GM12878 (cell line): ENCODE measurements around the gene ARID5B. TPM values are rescaled to one million over a fixed set of nuclear protein-coding genes. Genes with fewer than 3 reads are reported as not detected.

Experiments
- BRCA1 ChIP-seq: IDR thresholded peaks from 2 replicates; pipeline ENCODE4 v1.6.1; 2011; ENCODE audit warnings: low read depth, low read length, improper control_type of control experiment
- CHD2 ChIP-seq: IDR thresholded peaks from 2 replicates; pipeline ENCODE4 v1.6.1; 2011; ENCODE audit warnings: low read depth, low read length, improper control_type of control experiment, borderline replicate concordance
- CREB1 ChIP-seq: IDR thresholded peaks from 2 replicates; pipeline ENCODE4 v1.6.1; 2012; ENCODE audit warnings: low read depth, mild to moderate bottlenecking, inconsistent platforms
- EGR1 ChIP-seq, 2 experiments: IDR thresholded peaks; 1 replicate in 1 of 2; 2 replicates in 1 of 2; pipeline ENCODE4 v1.6.1; 2011 to 2012; ENCODE audit warnings: low read depth in 2 of 2, low read length in 2 of 2, borderline replicate concordance in 1 of 2, mild to moderate bottlenecking in 1 of 2, moderate library complexity in 1 of 2
- FOXK2 ChIP-seq: fragments of 450-650 bp; IDR thresholded peaks from 2 replicates; pipeline ENCODE4 v1.6.1; 2017; ENCODE audit warnings: mild to moderate bottlenecking, moderate library complexity
- HDAC6 ChIP-seq: fragments of 200-600 bp; sonication (generic); IDR thresholded peaks from one replicate; pipeline ENCODE4 v1.8.0; 2017; ENCODE audit warnings: antibody characterized with exemption; ENCODE audit not compliant: unreplicated experiment
- IKZF1 ChIP-seq: fragments of 450-650 bp; conservative IDR thresholded peaks from 2 replicates; pipeline ENCODE4 v1.6.1; 2017; ENCODE audit warnings: antibody characterized with exemption, mild to moderate bottlenecking
- KLF5 ChIP-seq: fragments of 450-650 bp; IDR thresholded peaks from 2 replicates; pipeline ENCODE4 v1.6.1; 2014; ENCODE audit warnings: mild to moderate bottlenecking; ENCODE audit not compliant: partially characterized antibody
- MYB ChIP-seq: fragments of 150-350 bp; IDR thresholded peaks from 2 replicates; pipeline ENCODE4 v1.6.1; 2014; ENCODE audit warnings: mild to moderate bottlenecking, low read depth, low read length, borderline replicate concordance
- NR2C1 ChIP-seq: fragments of 450-650 bp; IDR thresholded peaks from 2 replicates; pipeline ENCODE4 v1.6.1; 2017; ENCODE audit warnings: antibody characterized with exemption, mild to moderate bottlenecking, moderate library complexity
- NR2C2 ChIP-seq: IDR thresholded peaks from 2 replicates; pipeline ENCODE4 v1.6.1; 2011; ENCODE audit warnings: borderline replicate concordance, low read depth; ENCODE audit not compliant: control insufficient read depth, insufficient read length
- RFX5 ChIP-seq: IDR thresholded peaks from 2 replicates; pipeline ENCODE4 v1.6.1; 2011; ENCODE audit warnings: low read depth, low read length, improper control_type of control experiment
- RUNX3 ChIP-seq: IDR thresholded peaks from 2 replicates; pipeline ENCODE4 v1.6.1; 2012; ENCODE audit warnings: low read length, inconsistent platforms
- STAT3 ChIP-seq: IDR thresholded peaks from 2 replicates; pipeline ENCODE4 v1.6.1; 2011; ENCODE audit warnings: low read depth, low read length, improper control_type of control experiment
- SUPT20H ChIP-seq: IDR thresholded peaks from 2 replicates; pipeline ENCODE4 v1.6.1; 2011; ENCODE audit warnings: low read depth, mild to moderate bottlenecking, low read length, moderate library complexity, borderline replicate concordance; ENCODE audit not compliant: control insufficient read depth
- WRNIP1 ChIP-seq: IDR thresholded peaks from 2 replicates; pipeline ENCODE4 v1.6.1; 2011; ENCODE audit warnings: low read depth, low read length, improper control_type of control experiment, borderline replicate concordance
- ZNF207 ChIP-seq: fragments of 450-650 bp; IDR thresholded peaks from 2 replicates; pipeline ENCODE4 v1.6.1; 2014; ENCODE audit warnings: antibody characterized with exemption, mild to moderate bottlenecking, borderline replicate concordance
- polyA plus RNA-seq, 11 experiments: library from polyadenylated mRNA; depleted of rRNA in 4 of 11; unstranded in 6 of 11; stranded (reverse) in 5 of 11; fragments of >200 nt; fragmentation: Nextera tagmentation in 4 of 11; fragmentation: Illumina TruSeq in 1 of 11; extraction: Ambion mirVana in 4 of 11; extraction: Trizol in 1 of 11; gene quantifications; 1 replicate in 1 of 11; 2 replicates in 10 of 11; pipeline versions ENCODE4 v1.2.1 to v1.2.3, GENCODE V29; 2011 to 2016; ENCODE audit warnings: inconsistent platforms in 2 of 11, missing spikeins in 2 of 11, low read depth in 1 of 11
- total RNA-seq, 4 experiments: library from RNA; depleted of rRNA in 3 of 4; stranded (reverse); fragments of >200 nt in 3 of 4; fragmentation: Illumina TruSeq in 1 of 4; extraction: Trizol in 1 of 4; gene quantifications; 2 replicates each; pipeline versions ENCODE4 v1.2.1 to v1.2.3, GENCODE V29; 2013 to 2021
- TF ChIP-seq, protein P1 (sequence below): fragments of 450-650 bp; IDR thresholded peaks from 2 replicates; pipeline ENCODE4 v1.6.1; 2017; ENCODE audit warnings: mild to moderate bottlenecking, moderate library complexity
- TF ChIP-seq, protein P2 (sequence below): fragments of 450-650 bp; IDR thresholded peaks from 2 replicates; pipeline ENCODE4 v1.6.1; 2016; ENCODE audit warnings: mild to moderate bottlenecking
- TF ChIP-seq, protein P3 (sequence below): fragments of 450-650 bp; IDR thresholded peaks from 2 replicates; pipeline ENCODE4 v1.6.1; 2017; ENCODE audit warnings: low read depth, mild to moderate bottlenecking, moderate library complexity
- TF ChIP-seq, protein P4 (sequence below): fragments of 450-650 bp; IDR thresholded peaks from 2 replicates; pipeline ENCODE4 v1.6.1; 2018; ENCODE audit warnings: borderline replicate concordance, mild to moderate bottlenecking; ENCODE audit not compliant: partially characterized antibody

ARID5B gene
- total and polyA plus RNA-seq, 10 of the 15 experiments (the other 5 are each of a cell fraction or from before 2014, with no cell fraction given) = 2.7 to 8.5 (median 6.1) TPM

DNA sequence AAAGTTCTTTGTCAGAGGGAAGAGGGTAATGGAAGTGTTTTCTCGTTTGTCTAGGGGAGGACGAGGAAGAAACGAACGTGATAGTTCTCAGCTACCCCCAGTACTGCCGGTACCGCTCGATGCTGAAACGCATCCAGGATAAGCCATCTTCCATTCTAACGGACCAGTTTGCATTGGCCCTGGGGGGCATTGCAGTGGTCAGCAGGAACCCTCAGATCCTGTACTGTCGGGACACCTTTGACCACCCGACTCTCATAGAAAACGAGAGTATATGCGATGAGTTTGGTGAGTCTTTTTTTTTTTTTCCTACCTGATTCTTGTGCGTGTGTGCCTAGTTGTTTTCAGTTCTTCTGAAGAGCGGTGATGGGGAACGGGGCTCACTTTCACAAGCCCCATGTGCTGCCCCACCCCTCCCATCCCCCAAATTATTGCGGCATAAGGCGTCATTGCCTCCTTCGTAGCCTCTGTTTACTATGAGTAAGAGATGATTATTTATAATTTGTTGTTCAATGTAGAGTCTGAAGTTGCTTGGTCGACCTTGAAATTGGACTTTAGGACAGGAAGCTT lies 98.6 kb downstream of the ARID5B start (continued):
- TF ChIP-seq, protein P1, sequence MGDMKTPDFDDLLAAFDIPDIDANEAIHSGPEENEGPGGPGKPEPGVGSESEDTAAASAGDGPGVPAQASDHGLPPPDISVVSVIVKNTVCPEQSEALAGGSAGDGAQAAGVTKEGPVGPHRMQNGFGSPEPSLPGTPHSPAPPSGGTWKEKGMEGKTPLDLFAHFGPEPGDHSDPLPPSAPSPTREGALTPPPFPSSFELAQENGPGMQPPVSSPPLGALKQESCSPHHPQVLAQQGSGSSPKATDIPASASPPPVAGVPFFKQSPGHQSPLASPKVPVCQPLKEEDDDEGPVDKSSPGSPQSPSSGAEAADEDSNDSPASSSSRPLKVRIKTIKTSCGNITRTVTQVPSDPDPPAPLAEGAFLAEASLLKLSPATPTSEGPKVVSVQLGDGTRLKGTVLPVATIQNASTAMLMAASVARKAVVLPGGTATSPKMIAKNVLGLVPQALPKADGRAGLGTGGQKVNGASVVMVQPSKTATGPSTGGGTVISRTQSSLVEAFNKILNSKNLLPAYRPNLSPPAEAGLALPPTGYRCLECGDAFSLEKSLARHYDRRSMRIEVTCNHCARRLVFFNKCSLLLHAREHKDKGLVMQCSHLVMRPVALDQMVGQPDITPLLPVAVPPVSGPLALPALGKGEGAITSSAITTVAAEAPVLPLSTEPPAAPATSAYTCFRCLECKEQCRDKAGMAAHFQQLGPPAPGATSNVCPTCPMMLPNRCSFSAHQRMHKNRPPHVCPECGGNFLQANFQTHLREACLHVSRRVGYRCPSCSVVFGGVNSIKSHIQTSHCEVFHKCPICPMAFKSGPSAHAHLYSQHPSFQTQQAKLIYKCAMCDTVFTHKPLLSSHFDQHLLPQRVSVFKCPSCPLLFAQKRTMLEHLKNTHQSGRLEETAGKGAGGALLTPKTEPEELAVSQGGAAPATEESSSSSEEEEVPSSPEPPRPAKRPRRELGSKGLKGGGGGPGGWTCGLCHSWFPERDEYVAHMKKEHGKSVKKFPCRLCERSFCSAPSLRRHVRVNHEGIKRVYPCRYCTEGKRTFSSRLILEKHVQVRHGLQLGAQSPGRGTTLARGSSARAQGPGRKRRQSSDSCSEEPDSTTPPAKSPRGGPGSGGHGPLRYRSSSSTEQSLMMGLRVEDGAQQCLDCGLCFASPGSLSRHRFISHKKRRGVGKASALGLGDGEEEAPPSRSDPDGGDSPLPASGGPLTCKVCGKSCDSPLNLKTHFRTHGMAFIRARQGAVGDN = no peak
- TF ChIP-seq IKZF1 = peak; percentile 34; the same call in 1 of the 2 replicates
- TF ChIP-seq KLF5 = peak; percentile 95
- TF ChIP-seq ZNF207 = no peak
- peak in 1 of 2 experiments; percentile 28; a peak in 1 of 3 replicates for TF ChIP-seq EGR1 (IDR thresholded peaks at IDR 0.05; ENCODE audit: borderline replicate concordance in 1 of 2, low read depth in 2 of 2, low read length in 2 of 2)
- TF ChIP-seq CHD2 = peak; percentile 94
- peak; percentile 61; the same call in 1 of the 2 replicates for TF ChIP-seq WRNIP1
- peak; percentile 88 for TF ChIP-seq RUNX3
- TF ChIP-seq NR2C2 = no peak
- TF ChIP-seq, protein P2, sequence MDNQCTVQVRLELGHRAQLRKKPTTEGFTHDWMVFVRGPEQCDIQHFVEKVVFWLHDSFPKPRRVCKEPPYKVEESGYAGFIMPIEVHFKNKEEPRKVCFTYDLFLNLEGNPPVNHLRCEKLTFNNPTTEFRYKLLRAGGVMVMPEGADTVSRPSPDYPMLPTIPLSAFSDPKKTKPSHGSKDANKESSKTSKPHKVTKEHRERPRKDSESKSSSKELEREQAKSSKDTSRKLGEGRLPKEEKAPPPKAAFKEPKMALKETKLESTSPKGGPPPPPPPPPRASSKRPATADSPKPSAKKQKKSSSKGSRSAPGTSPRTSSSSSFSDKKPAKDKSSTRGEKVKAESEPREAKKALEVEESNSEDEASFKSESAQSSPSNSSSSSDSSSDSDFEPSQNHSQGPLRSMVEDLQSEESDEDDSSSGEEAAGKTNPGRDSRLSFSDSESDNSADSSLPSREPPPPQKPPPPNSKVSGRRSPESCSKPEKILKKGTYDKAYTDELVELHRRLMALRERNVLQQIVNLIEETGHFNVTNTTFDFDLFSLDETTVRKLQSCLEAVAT = peak; percentile 71
- no peak for TF ChIP-seq SUPT20H
- no peak for TF ChIP-seq NR2C1
- TF ChIP-seq, protein P3, sequence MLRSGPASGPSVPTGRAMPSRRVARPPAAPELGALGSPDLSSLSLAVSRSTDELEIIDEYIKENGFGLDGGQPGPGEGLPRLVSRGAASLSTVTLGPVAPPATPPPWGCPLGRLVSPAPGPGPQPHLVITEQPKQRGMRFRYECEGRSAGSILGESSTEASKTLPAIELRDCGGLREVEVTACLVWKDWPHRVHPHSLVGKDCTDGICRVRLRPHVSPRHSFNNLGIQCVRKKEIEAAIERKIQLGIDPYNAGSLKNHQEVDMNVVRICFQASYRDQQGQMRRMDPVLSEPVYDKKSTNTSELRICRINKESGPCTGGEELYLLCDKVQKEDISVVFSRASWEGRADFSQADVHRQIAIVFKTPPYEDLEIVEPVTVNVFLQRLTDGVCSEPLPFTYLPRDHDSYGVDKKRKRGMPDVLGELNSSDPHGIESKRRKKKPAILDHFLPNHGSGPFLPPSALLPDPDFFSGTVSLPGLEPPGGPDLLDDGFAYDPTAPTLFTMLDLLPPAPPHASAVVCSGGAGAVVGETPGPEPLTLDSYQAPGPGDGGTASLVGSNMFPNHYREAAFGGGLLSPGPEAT = peak; percentile 73; the same call in 1 of the 2 replicates
- TF ChIP-seq STAT3 = peak; percentile 94
- TF ChIP-seq, protein P4, sequence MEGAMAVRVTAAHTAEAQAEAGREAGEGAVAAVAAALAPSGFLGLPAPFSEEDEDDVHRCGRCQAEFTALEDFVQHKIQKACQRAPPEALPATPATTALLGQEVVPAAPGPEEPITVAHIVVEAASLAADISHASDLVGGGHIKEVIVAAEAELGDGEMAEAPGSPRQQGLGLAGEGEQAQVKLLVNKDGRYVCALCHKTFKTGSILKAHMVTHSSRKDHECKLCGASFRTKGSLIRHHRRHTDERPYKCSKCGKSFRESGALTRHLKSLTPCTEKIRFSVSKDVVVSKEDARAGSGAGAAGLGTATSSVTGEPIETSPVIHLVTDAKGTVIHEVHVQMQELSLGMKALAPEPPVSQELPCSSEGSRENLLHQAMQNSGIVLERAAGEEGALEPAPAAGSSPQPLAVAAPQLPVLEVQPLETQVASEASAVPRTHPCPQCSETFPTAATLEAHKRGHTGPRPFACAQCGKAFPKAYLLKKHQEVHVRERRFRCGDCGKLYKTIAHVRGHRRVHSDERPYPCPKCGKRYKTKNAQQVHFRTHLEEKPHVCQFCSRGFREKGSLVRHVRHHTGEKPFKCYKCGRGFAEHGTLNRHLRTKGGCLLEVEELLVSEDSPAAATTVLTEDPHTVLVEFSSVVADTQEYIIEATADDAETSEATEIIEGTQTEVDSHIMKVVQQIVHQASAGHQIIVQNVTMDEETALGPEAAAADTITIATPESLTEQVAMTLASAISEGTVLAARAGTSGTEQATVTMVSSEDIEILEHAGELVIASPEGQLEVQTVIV = no peak
- no peak for TF ChIP-seq BRCA1
- TF ChIP-seq HDAC6 = no peak
- TF ChIP-seq RFX5 = peak; percentile 30; the same call in 1 of the 2 replicates
- TF ChIP-seq FOXK2 = no peak
- TF ChIP-seq CREB1 = peak; percentile 97
- TF ChIP-seq MYB = no peak
